Sigmoid colon (tissue), 7 donors: ENCODE measurements around the gene ALKBH7. TPM values are rescaled to one million over a fixed set of nuclear protein-coding genes. Genes with fewer than 3 reads are reported as not detected.

Source experiments
- polyA plus RNA-seq, 3 donors: library from polyadenylated mRNA; stranded (reverse); fragments of 200-250 nt; gene quantifications; one replicate each; pipeline ENCODE4 v1.2.3, GENCODE V29; 2013
- small RNA-seq, 3 donors: library from RNA; depleted of rRNA; stranded (forward); fragments of <200 nt; gene quantifications; one replicate each; pipeline ENCODE3, GENCODE V24; 2016
- total RNA-seq, 4 donors: library from RNA; depleted of rRNA; stranded (reverse); fragments of >200 nt; gene quantifications; one replicate each; pipeline ENCODE4 v1.1.0, GENCODE V29; 2016
- donor health status: healthy with polysubstance abuse.
- donor health status: Bipolar disorder and iron deficiency.
- donor health status: healthy.

ALKBH7 gene
- total and polyA plus RNA-seq, 7 donors: 65.8 to 183 (median 82.8) TPM

Small RNA genes lying within 50 kb of the gene (small RNA-seq; reads per million reads assigned to genes)
- gene MIR6790 (0 reads per million in 3 donors), gene MIR6885 (0 to 0.06 (median 0) reads per million in 3 donors)

Other genes with a start within 250 kb of the ALKBH7 start
- not detected for gene ACSBG2, start 237.1 kb upstream of the ALKBH7 start, total RNA-seq
- under 1 TPM in 1 of 3 donors, not detected in 2; 0.06 TPM for gene ACSBG2, start 237.1 kb upstream of the ALKBH7 start, polyA plus RNA-seq
- 10 to 100 TPM; 12.5 to 20.8 (median 17.6) TPM for gene MLLT1, start 92.8 kb upstream of the ALKBH7 start, total RNA-seq
- 10 to 100 TPM in 2 of 3 donors, 1 to 10 TPM in 1; 9.9 to 25.5 (median 15.0) TPM for gene MLLT1, start 92.8 kb upstream of the ALKBH7 start, polyA plus RNA-seq
- gene ACER1, start 39.2 kb upstream of the ALKBH7 start, total RNA-seq: not detected
- gene ACER1, start 39.2 kb upstream of the ALKBH7 start, polyA plus RNA-seq: under 1 TPM in 1 of 3 donors, not detected in 2; 0.19 TPM
- 10 to 100 TPM; 50.7 to 93.6 (median 70.8) TPM for gene CLPP, start 11.3 kb upstream of the ALKBH7 start, total RNA-seq
- 10 to 100 TPM; 72.1 to 98.3 (median 74.7) TPM for gene CLPP, start 11.3 kb upstream of the ALKBH7 start, polyA plus RNA-seq
- gene PSPN, start 3.1 kb downstream of the ALKBH7 start, total RNA-seq: 1 to 10 TPM in 1 of 4 donors, under 1 TPM in 3; 0.41 to 5.8 (median 0.69) TPM
- gene PSPN, start 3.1 kb downstream of the ALKBH7 start, polyA plus RNA-seq: 1 to 10 TPM in 2 of 3 donors, under 1 TPM in 1; 0.60 to 1.7 (median 1.4) TPM
- gene GTF2F1, start 20.4 kb downstream of the ALKBH7 start, total RNA-seq: 10 to 100 TPM; 34.9 to 48.2 (median 37.9) TPM
- gene GTF2F1, start 20.4 kb downstream of the ALKBH7 start, polyA plus RNA-seq: 10 to 100 TPM; 54.3 to 78.3 (median 54.7) TPM
- 10 to 100 TPM; 63.9 to 96.9 (median 90.8) TPM for gene KHSRP, start 52.0 kb downstream of the ALKBH7 start, total RNA-seq
- gene KHSRP, start 52.0 kb downstream of the ALKBH7 start, polyA plus RNA-seq: 100 to 1,000 TPM in 2 of 3 donors, 10 to 100 TPM in 1; 91.9 to 232 (median 127) TPM
- gene SLC25A41, start 61.0 kb downstream of the ALKBH7 start, total RNA-seq: 1 to 10 TPM in 2 of 4 donors, not detected in 2; 1.1 to 1.4 TPM
- gene SLC25A41, start 61.0 kb downstream of the ALKBH7 start, polyA plus RNA-seq: 1 to 10 TPM in 2 of 3 donors, under 1 TPM in 1; 0.60 to 1.2 (median 1.1) TPM
- 100 to 1,000 TPM in 2 of 4 donors, 10 to 100 TPM in 2; 83.6 to 188 (median 109) TPM for gene SLC25A23, start 87.0 kb downstream of the ALKBH7 start, total RNA-seq
- gene SLC25A23, start 87.0 kb downstream of the ALKBH7 start, polyA plus RNA-seq: 100 to 1,000 TPM in 1 of 3 donors, 10 to 100 TPM in 2; 61.5 to 115 (median 85.9) TPM
- gene CRB3, start 91.5 kb downstream of the ALKBH7 start, total RNA-seq: 1 to 10 TPM in 2 of 4 donors, under 1 TPM in 1, not detected in 1; 0.36 to 1.5 (median 1.3) TPM
- 100 to 1,000 TPM in 2 of 3 donors, 10 to 100 TPM in 1; 70.3 to 202 (median 145) TPM for gene CRB3, start 91.5 kb downstream of the ALKBH7 start, polyA plus RNA-seq
- 1 to 10 TPM in 2 of 4 donors, under 1 TPM in 1, not detected in 1; 0.99 to 2.0 (median 1.1) TPM for gene DENND1C, start 109.0 kb downstream of the ALKBH7 start, total RNA-seq
- gene DENND1C, start 109.0 kb downstream of the ALKBH7 start, polyA plus RNA-seq: 10 to 100 TPM in 1 of 3 donors, 1 to 10 TPM in 2; 1.8 to 18.1 (median 6.0) TPM
- gene TUBB4A, start 129.5 kb downstream of the ALKBH7 start, total RNA-seq: 1 to 10 TPM; 2.0 to 6.1 (median 3.0) TPM
- 1 to 10 TPM in 1 of 3 donors, under 1 TPM in 1, not detected in 1; under 0.01 to 2.4 TPM for gene TUBB4A, start 129.5 kb downstream of the ALKBH7 start, polyA plus RNA-seq
- gene TNFSF9, start 158.2 kb downstream of the ALKBH7 start, total RNA-seq: 1 to 10 TPM in 1 of 4 donors, under 1 TPM in 2, not detected in 1; 0.16 to 1.8 (median 0.36) TPM
- 1 to 10 TPM in 1 of 3 donors, under 1 TPM in 2; 0.46 to 4.2 (median 0.60) TPM for gene TNFSF9, start 158.2 kb downstream of the ALKBH7 start, polyA plus RNA-seq
- gene CD70, start 218.4 kb downstream of the ALKBH7 start, total RNA-seq: under 1 TPM in 1 of 4 donors, not detected in 3; 0.36 TPM
- gene CD70, start 218.4 kb downstream of the ALKBH7 start, polyA plus RNA-seq: 1 to 10 TPM in 1 of 3 donors, not detected in 2; 1.8 TPM